HepG2 (cell line): ENCODE results near the gene CYSTM1. TPM values are rescaled to one million over a fixed set of nuclear protein-coding genes. Genes with fewer than 3 reads are reported as not detected.

Experiments
- ATAC-seq: fragments of 200-7000 bp; cut with Tn5 transposase; 3 replicates; pipeline ENCODE4 v1.9.1; 2020; ENCODE audit warnings: mild to moderate bottlenecking, moderate library complexity
- BruUV-seq: library from RNA; stranded (reverse); fragments of 400-500 nt; replicated peaks from 2 replicates; lab custom pipeline; 2021; lab: Mats Ljungman, UMichigan
- CTCF ChIA-PET: fragments of 300-600 bp; formaldehyde crosslinking; extraction: SDS; loops from one replicate; lab custom pipeline; 2021; ENCODE audit warnings: low total read pairs, inconsistent platforms, low intra/inter-chr PET ratio; lab: Yijun Ruan, JAX
- POLR2A ChIA-PET: fragments of 350-600 bp; sonication (Branson Sonifier 250); formaldehyde crosslinking; loops from one replicate; lab custom pipeline; 2020; ENCODE audit warnings: antibody characterized with exemption, inconsistent platforms; lab: Yijun Ruan, JAX
- DNase-seq: peaks from one replicate; pipeline ENCODE4 v3.0.0-alpha.2; 2015; ENCODE audit warnings: low spot score
- FAIRE-seq: peaks from 3 replicates; lab custom pipeline; 2011; peaks lifted over from hg19 to GRCh38; lab: Jason Lieb, UNC
- H2AFZ ChIP-seq: one replicate; pipeline ENCODE4 v1.6.1; 2011; ENCODE audit warnings: low read length, inconsistent platforms
- H3K27ac ChIP-seq: fragments of 300-600 bp; 3 replicates; pipeline ENCODE4 v1.8.0; 2011; ENCODE audit warnings: mixed run types, mild to moderate bottlenecking, mixed read lengths, low read length, inconsistent platforms; ENCODE audit not compliant: insufficient read depth; ENCODE audit errors: extremely low read length
- H3K27me3 ChIP-seq, 2 experiments: fragments of 200-600 bp in 1 of 2; 2 replicates in 1 of 2; 3 replicates in 1 of 2; pipeline versions ENCODE4 v1.6.0 to v1.8.0; 2011; ENCODE audit warnings: low read length in 2 of 2, mild to moderate bottlenecking in 2 of 2, moderate library complexity in 2 of 2, inconsistent platforms in 1 of 2; ENCODE audit not compliant: insufficient read depth in 2 of 2, control insufficient read depth in 1 of 2
- H3K36me3 ChIP-seq, 2 experiments: fragments of 200-600 bp in 1 of 2; replicated peaks in 1 of 2; 2 replicates in 1 of 2; 3 replicates in 1 of 2; pipeline versions ENCODE4 v1.5.1 to v1.8.0; 2011; ENCODE audit warnings: low read length in 2 of 2, inconsistent platforms in 1 of 2; ENCODE audit not compliant: insufficient read depth in 2 of 2, control insufficient read depth in 1 of 2
- H3K4me1 ChIP-seq: 2 replicates; pipeline ENCODE4 v1.5.1; 2012; ENCODE audit warnings: low read length, inconsistent platforms; ENCODE audit not compliant: insufficient read depth
- H3K4me2 ChIP-seq: 2 replicates; pipeline ENCODE4 v1.6.0; 2011; ENCODE audit warnings: low read depth, low read length, inconsistent platforms
- H3K4me3 ChIP-seq, 3 experiments: fragments of 200-600 bp in 1 of 3; sonication (generic), shearing (Covaris generic) in 1 of 3; replicated peaks in 1 of 3; 2 replicates each; pipeline ENCODE4 v1.5.1; 2011 to 2016; ENCODE audit warnings: low read length in 3 of 3, inconsistent platforms in 2 of 3, low read depth in 2 of 3, mild to moderate bottlenecking in 2 of 3, control low read depth in 1 of 3, mixed read lengths in 1 of 3; ENCODE audit not compliant: insufficient read depth in 1 of 3
- H3K79me2 ChIP-seq: one replicate; pipeline ENCODE4 v1.6.1; 2011; ENCODE audit warnings: low read length, inconsistent platforms; ENCODE audit not compliant: insufficient read depth
- H3K9ac ChIP-seq: 2 replicates; pipeline ENCODE4 v1.6.0; 2011; ENCODE audit warnings: mild to moderate bottlenecking, low read depth, low read length, inconsistent platforms; ENCODE audit not compliant: insufficient read depth
- H3K9me3 ChIP-seq: 2 replicates; pipeline ENCODE4 v1.5.1; 2012; ENCODE audit warnings: mild to moderate bottlenecking, low read length
- H4K20me1 ChIP-seq: 2 replicates; pipeline ENCODE4 v1.6.0; 2011; ENCODE audit warnings: inconsistent platforms, mild to moderate bottlenecking, low read length, moderate library complexity; ENCODE audit not compliant: insufficient read depth
- AHR ChIP-seq: IDR thresholded peaks from 2 replicates; pipeline ENCODE4 v1.6.1; 2018; ENCODE audit warnings: missing genetic modification reagents, missing compliant biosample characterization
- DNMT1 ChIP-seq: sonication (generic); formaldehyde crosslinking; IDR thresholded peaks from 2 replicates; pipeline ENCODE4 v1.5.1; 2020; ENCODE audit warnings: mild to moderate bottlenecking, missing genetic modification reagents
- GMEB2 ChIP-seq: IDR thresholded peaks from 2 replicates; pipeline ENCODE4 v1.6.1; 2016; ENCODE audit warnings: missing biosample characterization, missing genetic modification reagents, low read depth
- HCFC1 ChIP-seq: fragments of 150-350 bp; IDR thresholded peaks from 2 replicates; pipeline ENCODE4 v1.6.1; 2014; ENCODE audit warnings: low read depth, low read length
- HNF1A ChIP-seq, 2 experiments: sonication (generic) in 1 of 2; formaldehyde crosslinking in 1 of 2; IDR thresholded peaks; 2 replicates each; pipeline versions ENCODE4 v1.4.0 to v1.6.1; 2016 to 2020; ENCODE audit warnings: borderline replicate concordance in 1 of 2, low read depth in 1 of 2, mild to moderate bottlenecking in 1 of 2, missing genetic modification reagents in 1 of 2
- MTA1 ChIP-seq: sonication (generic); formaldehyde crosslinking; IDR thresholded peaks from 2 replicates; pipeline ENCODE4 v1.4.0; 2020; ENCODE audit warnings: missing genetic modification reagents, mild to moderate bottlenecking, borderline replicate concordance
- NPAS2 ChIP-seq: sonication (generic); formaldehyde crosslinking; IDR thresholded peaks from 2 replicates; pipeline ENCODE4 v1.8.0; 2022; ENCODE audit warnings: mild to moderate bottlenecking, missing genetic modification reagents, borderline replicate concordance
- RFXANK ChIP-seq: IDR thresholded peaks from 2 replicates; pipeline ENCODE4 v1.6.1; 2016
- SIX4 ChIP-seq: sonication (generic); formaldehyde crosslinking; IDR thresholded peaks from 2 replicates; pipeline ENCODE4 v1.4.0; 2020; ENCODE audit warnings: missing genetic modification reagents
- SNAI1 ChIP-seq: sonication (generic); formaldehyde crosslinking; IDR thresholded peaks from 2 replicates; pipeline ENCODE4 v1.5.0; 2020; ENCODE audit warnings: mild to moderate bottlenecking, missing genetic modification reagents, borderline replicate concordance
- SP5 ChIP-seq: IDR thresholded peaks from 2 replicates; pipeline ENCODE4 v1.6.1; 2016; ENCODE audit warnings: low read depth, borderline replicate concordance
- THAP8 ChIP-seq: sonication (generic); formaldehyde crosslinking; IDR thresholded peaks from 2 replicates; pipeline ENCODE4 v1.5.1; 2020; ENCODE audit warnings: missing genetic modification reagents, mild to moderate bottlenecking, borderline replicate concordance
- ZNF350 ChIP-seq: sonication (generic); formaldehyde crosslinking; IDR thresholded peaks from 2 replicates; pipeline ENCODE4 v1.4.0; 2020; ENCODE audit warnings: mild to moderate bottlenecking, low read depth, missing genetic modification reagents, borderline replicate concordance
- ZNF362 ChIP-seq: sonication (generic); formaldehyde crosslinking; IDR thresholded peaks from 2 replicates; pipeline ENCODE4 v1.4.0; 2020; ENCODE audit warnings: missing genetic modification reagents, mild to moderate bottlenecking, borderline replicate concordance
- ZNF570 ChIP-seq: sonication (generic); formaldehyde crosslinking; IDR thresholded peaks from 2 replicates; pipeline ENCODE4 v1.4.0; 2020; ENCODE audit warnings: mild to moderate bottlenecking, missing genetic modification reagents, borderline replicate concordance
- ZNF576 ChIP-seq: sonication (generic); formaldehyde crosslinking; IDR thresholded peaks from 2 replicates; pipeline ENCODE4 v1.4.0; 2020; ENCODE audit warnings: mild to moderate bottlenecking, missing genetic modification reagents
- ZNF841 ChIP-seq: sonication (generic); formaldehyde crosslinking; IDR thresholded peaks from 2 replicates; pipeline ENCODE4 v1.8.1; 2023; ENCODE audit warnings: missing genetic modification reagents, borderline replicate concordance
- WGBS: methylation state at CpG from one replicate; pipeline ENCODE4 v1.1.6; 2017; ENCODE audit warnings: low lambda C conversion rate; 5-methylcytosine and 5-hydroxymethylcytosine counted together
- in situ Hi-C: cut with HindIII; loops from 2 replicates; pipeline ENCODE4 v1.10.0; 2017; ENCODE audit warnings: low pct_unique_long_range_greater_than_20kb; ENCODE audit not compliant: extremely low pct_ligation_motif_present
- intact Hi-C: fragments of 100-400 bp; cut with micrococcal nuclease; formaldehyde crosslinking; loops from one replicate; pipeline ENCODE4 v1.10.0; 2022; ENCODE audit not compliant: unreplicated experiment
- polyA plus RNA-seq, 8 experiments: library from polyadenylated mRNA; depleted of rRNA in 3 of 8; stranded (reverse) in 7 of 8; unstranded in 1 of 8; fragments of >200 nt; fragmentation: Illumina TruSeq in 4 of 8; extraction: Trizol in 4 of 8; gene quantifications; 2 replicates each; pipeline versions ENCODE4 v1.2.1 to v1.2.3, GENCODE V29; 2011 to 2016; ENCODE audit warnings: low read depth in 4 of 8, missing spikeins in 1 of 8, mixed read lengths in 1 of 8; ENCODE audit not compliant: insufficient read depth in 1 of 8
- total RNA-seq, 5 experiments: library from RNA; depleted of rRNA; stranded (reverse); fragments of >200 nt; fragmentation: Illumina TruSeq; extraction: Trizol; gene quantifications; 2 replicates each; pipeline ENCODE4 v1.2.3, GENCODE V29; 2016; ENCODE audit warnings: low read depth in 1 of 5

CYSTM1 gene
- total and polyA plus RNA-seq, 2 of the 13 experiments (the other 11 are each of a cell fraction or from before 2014, with no cell fraction given), result 40.0 to 73.4 TPM

GRCh38 chr5:140131967-140132409 is 43.0 kb upstream of the CYSTM1 start:
- Histone ChIP-seq H2AFZ (no peak overlapping the region), H3K27ac (no peak overlapping the region), H4K20me1 (no peaks in the 10 kb centered on the region), H3K27me3 (no peaks in the 10 kb centered on the region; a peak in 1 of 5 replicates), H3K4me1 (no peaks in the 10 kb centered on the region), H3K9ac (no peak overlapping the region), H3K79me2 (peaks cover 4% of the 10 kb centered on the region), H3K36me3 (no peaks in the 10 kb centered on the region), H3K9me3 (no peaks in the 10 kb centered on the region), H3K4me3 (no peak overlapping the region), H3K4me2 (no peak overlapping the region)
- in situ Hi-C loops, result no loop called here
- 92% methylated on average over 3 of the region's 3 CpGs for WGBS
- no TSS peak for BruUV-seq
- intact Hi-C loops, result no loop called here
- ATAC-seq, result no peak
- ChIA-PET CTCF (no interaction called here), POLR2A (no interaction called here)
- no peak for DNase-seq
- no peak for FAIRE-seq
- TF ChIP-seq AHR (CRISPR knock-in tag) (no peak), DNMT1 (no peak), HCFC1 (no peak), ZNF350 (no peak), THAP8 (CRISPR knock-in tag) (no peak), HNF1A (IDR thresholded peaks at IDR 0.05; ENCODE audit: low read depth) (no peak), HNF1A (CRISPR knock-in tag; IDR thresholded peaks at IDR 0.05; ENCODE audit: borderline replicate concordance) (no peak), RFXANK (no peak), ZNF570 (CRISPR knock-in tag) (no peak), GMEB2 (CRISPR knock-in tag) (no peak), ZNF841 (no peak), SNAI1 (CRISPR knock-in tag) (no peak), SIX4 (CRISPR knock-in tag) (no peak), ZNF362 (CRISPR knock-in tag) (no peak), SP5 (no peak), ZNF576 (no peak), NPAS2 (no peak), MTA1 (CRISPR knock-in tag) (no peak)
